H1 (cell line): Measurements from ENCODE around the gene PGAP3. TPM values are rescaled to one million over a fixed set of nuclear protein-coding genes. Genes with fewer than 3 reads are reported as not detected.

ENCODE experiments used
- CTCF ChIA-PET: fragments of 300-600 bp; sonication (Branson Sonifier 250); formaldehyde crosslinking; loops from one replicate; lab custom pipeline; 2021; ENCODE audit not compliant: partially characterized antibody; lab: Charles Lee
- POLR2A ChIA-PET: fragments of 300-600 bp; sonication (Branson Sonifier 250); formaldehyde crosslinking; loops from one replicate; lab custom pipeline; 2021; ENCODE audit warnings: inconsistent platforms; ENCODE audit not compliant: partially characterized antibody; lab: Charles Lee
- DNase-seq, 2 experiments: peaks; one replicate each; pipeline versions ENCODE4 v3.0.0 to v3.0.0-alpha.2; 2010 to 2022; ENCODE audit warnings: low spot score in 2 of 2, low read depth in 1 of 2, mixed read lengths in 1 of 2
- FAIRE-seq: peaks from 2 replicates; lab custom pipeline; 2011; peaks lifted over from hg19 to GRCh38; lab: Jason Lieb, UNC
- H2AFZ ChIP-seq: 2 replicates; pipeline ENCODE4 v1.8.1; 2012; ENCODE audit warnings: low read length, inconsistent platforms
- H2AK5ac ChIP-seq: 2 replicates; pipeline ENCODE4 v1.6.1; 2013; ENCODE audit warnings: low read depth, low read length
- H2BK120ac ChIP-seq: replicated peaks from 2 replicates; pipeline ENCODE3; 2013; ENCODE audit warnings: low read depth, low read length, inconsistent platforms
- H2BK12ac ChIP-seq: 2 replicates; pipeline ENCODE4 v1.6.1; 2013; ENCODE audit warnings: low read depth, low read length
- H2BK15ac ChIP-seq: 2 replicates; pipeline ENCODE4 v1.6.1; 2013; ENCODE audit warnings: low read length
- H2BK20ac ChIP-seq: 2 replicates; pipeline ENCODE4 v1.6.1; 2013; ENCODE audit warnings: low read length
- H2BK5ac ChIP-seq: 2 replicates; pipeline ENCODE4 v1.6.1; 2013; ENCODE audit warnings: low read depth, low read length
- H3K14ac ChIP-seq: 2 replicates; pipeline ENCODE4 v1.6.1; 2013; ENCODE audit warnings: inconsistent platforms; ENCODE audit not compliant: insufficient read length
- H3K18ac ChIP-seq: 2 replicates; pipeline ENCODE4 v1.6.1; 2013; ENCODE audit warnings: low read length; ENCODE audit errors: extremely low read depth
- H3K23ac ChIP-seq: 2 replicates; pipeline ENCODE4 v1.6.1; 2013; ENCODE audit warnings: inconsistent platforms; ENCODE audit not compliant: insufficient read length
- H3K23me2 ChIP-seq: 2 replicates; pipeline ENCODE4 v1.6.1; 2013; ENCODE audit warnings: low read depth, low read length
- H3K27ac ChIP-seq: 2 replicates; pipeline ENCODE4 v1.6.1; 2011; ENCODE audit warnings: low read depth, low read length, inconsistent platforms
- H3K27me3 ChIP-seq, 4 experiments: replicated peaks in 1 of 4; 1 replicate in 1 of 4; 2 replicates in 3 of 4; pipeline versions ENCODE4 v1.6.1 to v1.8.1; 2011 to 2013; ENCODE audit warnings: low read length in 3 of 4, mild to moderate bottlenecking in 3 of 4, inconsistent platforms in 2 of 4, mixed read lengths in 2 of 4, moderate library complexity in 1 of 4; ENCODE audit not compliant: control insufficient read depth in 3 of 4, insufficient read depth in 3 of 4; ENCODE audit errors: extremely low read depth in 1 of 4
- H3K36me3 ChIP-seq, 4 experiments: 2 replicates each; pipeline versions ENCODE4 v1.6.1 to v1.8.1; 2011 to 2013; ENCODE audit warnings: mild to moderate bottlenecking in 4 of 4, low read length in 3 of 4, moderate library complexity in 2 of 4, control low read depth in 1 of 4, inconsistent platforms in 1 of 4; ENCODE audit not compliant: insufficient read depth in 4 of 4, control insufficient read depth in 2 of 4
- H3K4ac ChIP-seq: replicated peaks from 2 replicates; pipeline ENCODE3; 2013; ENCODE audit warnings: low read length, low read depth, mixed read lengths, inconsistent platforms; ENCODE audit not compliant: insufficient read length
- H3K4me1 ChIP-seq, 4 experiments: replicated peaks in 1 of 4; 1 replicate in 1 of 4; 2 replicates in 3 of 4; pipeline versions ENCODE4 v1.6.1 to v1.8.1; 2011 to 2013; ENCODE audit warnings: low read length in 3 of 4, inconsistent platforms in 2 of 4, mixed read lengths in 1 of 4; ENCODE audit not compliant: insufficient read depth in 4 of 4, control insufficient read depth in 3 of 4
- H3K4me2 ChIP-seq, 2 experiments: 2 replicates each; pipeline versions ENCODE4 v1.6.1 to v1.8.1; 2011 to 2013; ENCODE audit warnings: low read depth in 2 of 2, low read length in 2 of 2, control low read depth in 1 of 2, inconsistent platforms in 1 of 2, mild to moderate bottlenecking in 1 of 2; ENCODE audit not compliant: insufficient read depth in 1 of 2
- H3K4me3 ChIP-seq, 4 experiments: fragments of 200-600, 300-600 bp in 1 of 4; sonication (generic), shearing (Covaris generic), sonication (Bioruptor Twin) in 1 of 4; 2 replicates each; pipeline versions ENCODE4 v1.5.1 to v1.8.1; 2011 to 2016; ENCODE audit warnings: low read length in 4 of 4, low read depth in 3 of 4, control low read depth in 2 of 4, inconsistent platforms in 2 of 4, mild to moderate bottlenecking in 2 of 4, mixed read lengths in 1 of 4, moderate library complexity in 1 of 4; ENCODE audit not compliant: insufficient read depth in 2 of 4; ENCODE audit errors: extremely low read depth in 1 of 4
- H3K56ac ChIP-seq: replicated peaks from 2 replicates; pipeline ENCODE3; 2013; ENCODE audit warnings: low read depth, mild to moderate bottlenecking, mixed read lengths, low read length, inconsistent platforms; ENCODE audit not compliant: insufficient read length
- H3K79me1 ChIP-seq: 2 replicates; pipeline ENCODE4 v1.6.1; 2013; ENCODE audit warnings: low read depth, low read length, control low read depth
- H3K79me2 ChIP-seq, 2 experiments: 2 replicates each; pipeline versions ENCODE4 v1.6.1 to v1.8.1; 2012 to 2013; ENCODE audit warnings: low read length in 2 of 2, mild to moderate bottlenecking in 2 of 2, inconsistent platforms in 1 of 2; ENCODE audit not compliant: insufficient read depth in 2 of 2, control insufficient read depth in 1 of 2
- H3K9ac ChIP-seq, 4 experiments: replicated peaks in 1 of 4; 1 replicate in 1 of 4; 2 replicates in 3 of 4; pipeline versions ENCODE4 v1.6.1 to v1.8.1; 2011 to 2013; ENCODE audit warnings: low read depth in 3 of 4, low read length in 3 of 4, control low read depth in 2 of 4, mild to moderate bottlenecking in 2 of 4, moderate library complexity in 2 of 4, inconsistent platforms in 1 of 4; ENCODE audit errors: extremely low read depth in 1 of 4
- H3K9me3 ChIP-seq, 2 experiments: 2 replicates each; pipeline versions ENCODE4 v1.6.1 to v1.8.1; 2012 to 2013; ENCODE audit warnings: mild to moderate bottlenecking in 2 of 2, moderate library complexity in 2 of 2, control low read depth in 1 of 2, inconsistent platforms in 1 of 2, low read depth in 1 of 2, low read length in 1 of 2, mixed read lengths in 1 of 2; ENCODE audit not compliant: insufficient read depth in 2 of 2
- H4K20me1 ChIP-seq, 2 experiments: replicated peaks in 1 of 2; 2 replicates each; pipeline versions ENCODE3 to v1.8.1; 2011 to 2013; ENCODE audit warnings: inconsistent platforms in 2 of 2, low read length in 2 of 2, mild to moderate bottlenecking in 1 of 2; ENCODE audit not compliant: insufficient read depth in 2 of 2, control insufficient read depth in 1 of 2
- H4K5ac ChIP-seq: 2 replicates; pipeline ENCODE4 v1.6.1; 2013; ENCODE audit warnings: low read length, low read depth, mixed read lengths, inconsistent platforms; ENCODE audit not compliant: insufficient read length
- H4K8ac ChIP-seq: 2 replicates; pipeline ENCODE4 v1.8.0; 2013; ENCODE audit warnings: mild to moderate bottlenecking, moderate library complexity, low read length, inconsistent platforms; ENCODE audit not compliant: insufficient read depth; ENCODE audit errors: extremely low read depth
- H4K91ac ChIP-seq: replicated peaks from 2 replicates; pipeline ENCODE3; 2013; ENCODE audit warnings: low read length, mixed read lengths, inconsistent platforms; ENCODE audit not compliant: insufficient read length
- CHD2 ChIP-seq: IDR thresholded peaks from 2 replicates; pipeline ENCODE4 v1.6.1; 2012; ENCODE audit warnings: low read length, improper control_type of control experiment
- WGBS, 2 experiments: shearing (Covaris generic) in 1 of 2; methylation state at CpG; one replicate each; pipeline versions ENCODE4 v1.1.6 to v1.1.7; 2013 to 2015; ENCODE audit warnings: low lambda C conversion rate in 2 of 2, mixed read lengths in 2 of 2, inconsistent platforms in 1 of 2, low coverage in 1 of 2, missing lambda C conversion rate in 1 of 2; ENCODE audit not compliant: insufficient replicate concordance in 2 of 2, insufficient coverage in 1 of 2, insufficient read length in 1 of 2; ENCODE audit errors: extremely low coverage in 1 of 2, missing lambda C conversion rate in 1 of 2; 5-methylcytosine and 5-hydroxymethylcytosine counted together
- polyA plus RNA-seq, 7 experiments: library from polyadenylated mRNA; depleted of rRNA in 3 of 7; stranded (reverse) in 5 of 7; unstranded in 2 of 7; fragments of >200 nt in 5 of 7; fragments of 200-250 nt in 2 of 7; gene quantifications; 1 replicate in 5 of 7; 2 replicates in 1 of 7; 4 replicates in 1 of 7; pipeline versions ENCODE4 v1.2.1 to v1.2.3, GENCODE V29; 2011 to 2013; ENCODE audit warnings: missing spikeins in 2 of 7, mixed read lengths in 2 of 7
- total RNA-seq: library from RNA; stranded (reverse); fragmentation: NEBNext Ultra II Directional; extraction: Animal tissue kit (Norgen Biotek cat#: 25700); gene quantifications from 2 replicates; pipeline ENCODE4 v1.2.1, GENCODE V29; 2021

PGAP3 gene
- total and polyA plus RNA-seq, 2 of the 8 experiments (the other 6 are each of a cell fraction or from before 2014, with no cell fraction given): 21.0 to 30.7 TPM

DNA sequence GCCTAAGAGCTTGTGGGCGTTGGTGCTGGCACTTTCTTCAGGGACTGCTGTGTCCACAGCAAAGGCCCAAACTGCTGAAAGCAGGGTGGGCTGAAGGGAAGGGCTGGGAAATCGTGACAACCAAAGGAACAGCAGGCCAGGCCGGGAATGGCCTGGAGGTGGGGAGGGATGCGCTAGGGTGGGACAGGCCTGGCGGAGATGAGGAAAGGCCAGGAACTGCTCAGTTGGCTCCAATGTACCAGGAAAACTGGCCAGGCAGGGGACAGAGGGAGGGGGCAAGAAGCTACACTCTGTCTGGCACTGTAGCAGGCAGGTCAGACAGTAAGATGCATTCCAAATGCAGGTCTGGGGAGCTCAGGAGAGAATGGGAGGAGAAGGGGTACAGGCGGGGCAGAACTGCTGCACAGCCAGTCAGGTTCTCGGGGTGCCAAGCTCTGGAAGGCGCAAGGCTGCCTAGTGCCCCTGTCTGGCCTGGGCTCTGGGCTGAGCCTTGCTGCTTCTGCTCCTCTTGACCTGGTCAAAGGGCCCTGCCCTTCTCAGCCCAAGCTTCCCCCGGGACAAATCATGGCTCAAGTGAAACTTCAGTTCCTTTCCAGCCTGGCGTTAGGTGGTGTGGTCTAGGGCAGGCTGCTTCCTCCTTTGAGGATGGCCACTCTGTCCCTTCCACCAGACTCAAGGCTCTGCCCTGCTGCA lies 12.3 kb downstream of the PGAP3 start:
- no peak overlapping the region for H3K4me2 ChIP-seq
- peak overlapping the region; percentile 78; the same call in 1 of the 2 replicates for H2BK5ac ChIP-seq
- peak overlapping the region; percentile 60; the same call in 1 of the 2 replicates for H2BK12ac ChIP-seq
- H2BK20ac ChIP-seq: 0 out of 2 replicates have a peak overlapping the region, but pooled peaks have one; percentile 72
- H3K4me3 ChIP-seq: no peak overlapping the region
- 86% methylated on average over 9 of the region's 10 CpGs; no CpG with 5 or more reads in 1 of the 2 experiments for WGBS, 2 experiments
- H3K79me2 ChIP-seq: no peaks in the 10 kb centered on the region
- DNase-seq (no peak), FAIRE-seq (no peak)
- H3K9me3 ChIP-seq: no peaks in the 10 kb centered on the region
- H3K4ac ChIP-seq: no peak overlapping the region
- no peak overlapping the region for H4K5ac ChIP-seq
- no peak overlapping the region for H4K91ac ChIP-seq
- H2BK15ac ChIP-seq: 0 out of 2 replicates have a peak overlapping the region, but pooled peaks have one; percentile 61
- peaks cover 0 to 3% (median under 1%) of the 10 kb centered on the region in 4 experiments; a peak in 3 of 8 replicates for H3K36me3 ChIP-seq
- peak overlapping the region; percentile 72; the same call in 1 of the 2 replicates for H2AK5ac ChIP-seq
- H3K56ac ChIP-seq: no peak overlapping the region
- no peak overlapping the region for H2BK120ac ChIP-seq
- H3K14ac ChIP-seq: no peak overlapping the region
- peak overlapping the region; percentile 48; the same call in 1 of the 2 replicates for H3K18ac ChIP-seq
- H4K20me1 ChIP-seq: no peaks in the 10 kb centered on the region
- no peak overlapping the region; the same call in 1 of the 2 replicates for H3K27ac ChIP-seq
- H2AFZ ChIP-seq: no peak overlapping the region
- H3K27me3 ChIP-seq: peaks cover 0 to 5% (median 0%) of the 10 kb centered on the region in 4 experiments; a peak in 1 of 7 replicates
- H3K9ac ChIP-seq: no peak overlapping the region
- no peaks in the 10 kb centered on the region for H3K79me1 ChIP-seq
- ChIA-PET CTCF (interaction anchor here (0.6 to 52.4 kb wide), 12 partner anchors 6 to 116 kb away, joined by 3 to 1885 read pairs (median 4); partner anchors contain the start of genes PNMT, PPP1R1B, STARD3 and TCAP), POLR2A (interaction anchor here (0.7 to 38.1 kb wide), 6 partner anchors 0 to 72 kb away, joined by 3 to 708 read pairs (median 4); partner anchors contain the start of genes ERBB2, NEUROD2, PGAP3 and PNMT)
- no peak for TF ChIP-seq CHD2
- peak overlapping the region; percentile 41; the same call in 1 of the 2 replicates for H4K8ac ChIP-seq
- H3K4me1 ChIP-seq: peaks cover 0 to 15% (median 8%) of the 10 kb centered on the region in 4 experiments; a peak in 6 of 7 replicates
- H3K23ac ChIP-seq: no peak overlapping the region
- H3K23me2 ChIP-seq: no peaks in the 10 kb centered on the region
